ENCODE data around the gene BAIAP3. TPM values are rescaled to one million over a fixed set of nuclear protein-coding genes. Genes with fewer than 3 reads are reported as not detected.

Gene BAIAP3
- total and polyA plus RNA-seq, 2 of the 4 experiments (the other 2 are of a cell fraction): 0.36 to 0.65 TPM

GRCh38 chr16:1322407-1322806, 11.0 kb upstream of the BAIAP3 start:
- ChIA-PET CTCF (no interaction called here), POLR2A (ENCODE audit: unreplicated experiment) (no interaction called here)
- H3K4me3 ChIP-seq (ENCODE audit: insufficient read depth, low read depth, low read length): no peak overlapping the region
- no peak overlapping the region for H3K18ac ChIP-seq (ENCODE audit: low read depth, low read length)
- H3K4me2 ChIP-seq (ENCODE audit: low read depth, low read length): no peak overlapping the region
- H3K79me1 ChIP-seq (ENCODE audit: low read depth in 1 of 2, low read length in 2 of 2): peaks cover 10 to 39% of the 10 kb centered on the region in 2 experiments
- H3K9ac ChIP-seq (ENCODE audit: low read depth, low read length): no peak overlapping the region
- no peak overlapping the region for H4K8ac ChIP-seq (ENCODE audit: low read depth in 2 of 2, low read length in 2 of 2)
- in situ Hi-C loops (cut with MboI; ENCODE audit: low sequenced_read_pairs): no loop called here
- no peak overlapping the region for H3K23ac ChIP-seq (ENCODE audit: low read depth, low read length)
- H2BK120ac ChIP-seq (ENCODE audit: low read depth, low read length): no peak overlapping the region
- H2AK5ac ChIP-seq (ENCODE audit: low read depth, low read length): no peak overlapping the region
- no peak overlapping the region for H2BK20ac ChIP-seq (ENCODE audit: low read depth, low read length)
- no peak overlapping the region for H2BK15ac ChIP-seq (ENCODE audit: low read depth, low read length)
- no peak overlapping the region for H3K27ac ChIP-seq (ENCODE audit: insufficient read depth, low read length)
- no peak overlapping the region for H4K5ac ChIP-seq (ENCODE audit: low read depth, low read length)
- peaks cover 58% of the 10 kb centered on the region for H4K20me1 ChIP-seq (ENCODE audit: insufficient read depth, low read length)
- no peaks in the 10 kb centered on the region for H3K9me3 ChIP-seq (ENCODE audit: control insufficient read depth, insufficient read depth, low read length)
- ATAC-seq (ENCODE audit: low read depth) (no peak), DNase-seq (no peak)
- no peak overlapping the region for H3K56ac ChIP-seq (ENCODE audit: extremely low read depth, insufficient read depth, low read length)
- intact Hi-C loops (cut with micrococcal nuclease): no loop called here
- no peaks in the 10 kb centered on the region for H3K27me3 ChIP-seq (ENCODE audit: control insufficient read depth, insufficient read depth, low read length)
- dilution Hi-C loops (cut with HindIII; ENCODE audit: low sequenced_read_pairs, unreplicated experiment): no loop called here
- no peak for TF ChIP-seq USF2 (IDR thresholded peaks at IDR 0.05; ENCODE audit: low read depth, low read length)
- TF ChIP-seq CHD1 (IDR thresholded peaks at IDR 0.05; ENCODE audit: low read depth, low read length): no peak
- no peak overlapping the region for H2AFZ ChIP-seq (replicated peaks; ENCODE audit: low read length, poor library complexity)
- H4K91ac ChIP-seq (ENCODE audit: insufficient read depth, low read depth, low read length): no peak overlapping the region
- H2AK9ac ChIP-seq (replicated peaks; ENCODE audit: low read depth, low read length, poor library complexity): no peak overlapping the region
- no peak overlapping the region for H3K14ac ChIP-seq (replicated peaks; ENCODE audit: low read depth, low read length)
- WGBS, 2 experiments (ENCODE audit: extremely low coverage in 2 of 2, insufficient read length in 1 of 2): 100% methylated on average over 4 of the region's 8 CpGs; no CpG with 5 or more reads in 1 of the 2 experiments
- no peak overlapping the region for H2BK5ac ChIP-seq (ENCODE audit: low read depth, low read length, poor library complexity, severe bottlenecking)
- H3K4ac ChIP-seq (ENCODE audit: low read depth, low read length): no peak overlapping the region
- BruUV-seq (replicated peaks): no TSS peak
- peaks cover 72% of the 10 kb centered on the region for H3K36me3 ChIP-seq (ENCODE audit: control insufficient read depth, insufficient read depth, low read length)
- peaks cover 5% of the 10 kb centered on the region; the same call in 1 of the 2 replicates for H3K9me1 ChIP-seq (ENCODE audit: insufficient read depth, low read length)
- no peaks in the 10 kb centered on the region for H3K4me1 ChIP-seq (ENCODE audit: control insufficient read depth, insufficient read depth, low read length)

All from IMR-90 (cell line).